Upper lobe of left lung (tissue), 4 donors: ENCODE data around the gene C17orf107.

Experiments used
- POLR2A ChIP-seq, 4 donors: fragments of 450-650 bp; IDR thresholded peaks; one replicate each; pipeline ENCODE4 v1.5.1; 2016 to 2017; ENCODE audit warnings: antibody characterized with exemption in 4 of 4, mild to moderate bottlenecking in 2 of 4
- TF ChIP-seq, protein P1 (sequence below), 6 experiments: fragments of 450-650 bp in 4 of 6; fragments of 200-600 bp in 2 of 6; sonication (generic) in 2 of 6; IDR thresholded peaks; one replicate each; pipeline ENCODE4 v1.5.1; 2016 to 2019; ENCODE audit warnings: antibody characterized with exemption in 6 of 6

DNA sequence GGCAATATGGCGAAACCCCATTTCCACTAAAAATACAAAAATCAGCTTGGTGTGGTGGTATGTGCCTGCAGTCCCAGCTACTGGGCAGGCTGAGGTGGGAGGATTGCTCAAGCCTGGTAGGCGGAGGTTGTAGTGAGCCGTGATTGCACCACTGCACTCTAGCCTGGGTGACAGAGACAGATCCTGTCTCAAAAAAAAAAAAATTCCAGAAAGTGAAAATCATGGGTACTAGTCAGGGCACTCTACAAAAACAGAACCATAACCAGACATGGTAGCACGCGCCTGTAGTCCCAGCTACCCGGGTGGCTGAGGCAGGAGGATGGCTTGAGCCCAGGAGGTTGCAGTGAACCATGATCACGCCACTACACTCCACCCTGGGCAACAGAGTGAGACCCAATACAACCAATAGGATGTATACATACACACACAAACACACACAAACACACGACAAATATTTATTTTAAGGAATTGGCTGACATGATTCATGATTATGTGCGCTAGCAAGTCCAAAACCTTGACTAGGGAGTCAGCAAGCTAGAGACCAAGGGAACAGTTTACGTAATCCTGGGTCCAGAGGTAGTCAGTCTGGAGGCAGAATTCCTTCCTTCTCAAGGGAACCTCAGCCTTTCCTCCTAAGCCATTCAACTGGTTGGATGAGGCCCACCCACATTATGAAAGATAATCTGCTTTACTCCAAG lies 21.2 kb downstream of the C17orf107 start:
- TF ChIP-seq, protein P1, sequence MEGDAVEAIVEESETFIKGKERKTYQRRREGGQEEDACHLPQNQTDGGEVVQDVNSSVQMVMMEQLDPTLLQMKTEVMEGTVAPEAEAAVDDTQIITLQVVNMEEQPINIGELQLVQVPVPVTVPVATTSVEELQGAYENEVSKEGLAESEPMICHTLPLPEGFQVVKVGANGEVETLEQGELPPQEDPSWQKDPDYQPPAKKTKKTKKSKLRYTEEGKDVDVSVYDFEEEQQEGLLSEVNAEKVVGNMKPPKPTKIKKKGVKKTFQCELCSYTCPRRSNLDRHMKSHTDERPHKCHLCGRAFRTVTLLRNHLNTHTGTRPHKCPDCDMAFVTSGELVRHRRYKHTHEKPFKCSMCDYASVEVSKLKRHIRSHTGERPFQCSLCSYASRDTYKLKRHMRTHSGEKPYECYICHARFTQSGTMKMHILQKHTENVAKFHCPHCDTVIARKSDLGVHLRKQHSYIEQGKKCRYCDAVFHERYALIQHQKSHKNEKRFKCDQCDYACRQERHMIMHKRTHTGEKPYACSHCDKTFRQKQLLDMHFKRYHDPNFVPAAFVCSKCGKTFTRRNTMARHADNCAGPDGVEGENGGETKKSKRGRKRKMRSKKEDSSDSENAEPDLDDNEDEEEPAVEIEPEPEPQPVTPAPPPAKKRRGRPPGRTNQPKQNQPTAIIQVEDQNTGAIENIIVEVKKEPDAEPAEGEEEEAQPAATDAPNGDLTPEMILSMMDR (IDR thresholded peaks at IDR 0.05) = no peak
- TF ChIP-seq POLR2A (IDR thresholded peaks at IDR 0.05) = no peak
